SK-N-MC (cell line): ENCODE measurements around the gene EPN2.

ENCODE experiments used
- DNase-seq: peaks from one replicate; pipeline ENCODE4 v3.0.0-alpha.2; 2011; ENCODE audit warnings: low read depth, low spot score
- H3K27ac ChIP-seq: fragments of 200-600 bp; sonication (generic); 2 replicates; pipeline ENCODE4 v1.5.1; 2016; ENCODE audit warnings: mixed run types
- H3K36me3 ChIP-seq: fragments of 200-600 bp; sonication (generic); 2 replicates; pipeline ENCODE4 v1.6.1; 2017; ENCODE audit warnings: antibody characterized with exemption, low read length, mixed read lengths; ENCODE audit not compliant: insufficient read depth
- H3K4me3 ChIP-seq: fragments of 200-600 bp; sonication (generic); 2 replicates; pipeline ENCODE4 v1.5.1; 2016
- H3K9ac ChIP-seq: fragments of 200-600 bp; sonication (generic); 2 replicates; pipeline ENCODE4 v1.8.0; 2017; ENCODE audit warnings: mixed run types, mixed read lengths; ENCODE audit not compliant: insufficient read length
- H3K9me3 ChIP-seq: fragments of 200-600 bp; sonication (generic); 2 replicates; pipeline ENCODE4 v1.6.1; 2017; ENCODE audit warnings: low read depth, mild to moderate bottlenecking, antibody characterized with exemption, low read length, moderate library complexity, mixed read lengths
- EZH2 ChIP-seq: fragments of 200-600 bp; sonication (generic); IDR thresholded peaks from one replicate; pipeline ENCODE4 v1.6.1; 2017; ENCODE audit warnings: antibody characterized with exemption
- FOXP2 ChIP-seq: optimal IDR thresholded peaks from 2 replicates; pipeline ENCODE3; 2011; ENCODE audit warnings: mild to moderate bottlenecking, moderate library complexity; ENCODE audit not compliant: insufficient read depth; ENCODE audit errors: extremely low read length, control extremely low read depth
- POLR2AphosphoS5 ChIP-seq: IDR thresholded peaks from 2 replicates; pipeline ENCODE4 v1.6.1; 2012; ENCODE audit warnings: mild to moderate bottlenecking, low read depth, low read length, borderline replicate concordance

The EPN2 gene

GRCh38 chr17:19264681-19265080 lies 27.5 kb downstream of the EPN2 start:
- Histone ChIP-seq H3K27ac (no peak overlapping the region), H3K36me3 (no peaks in the 10 kb centered on the region), H3K9ac (no peak overlapping the region), H3K4me3 (no peak overlapping the region), H3K9me3 (no peaks in the 10 kb centered on the region)
- no peak for DNase-seq
- TF ChIP-seq POLR2AphosphoS5 (no peak), EZH2 (no peak), FOXP2 (no peak)

GRCh38 chr17:19265755-19266154 lies 28.6 kb downstream of the EPN2 start:
- no peak for TF ChIP-seq FOXP2
- no peak overlapping the region for H3K4me3 ChIP-seq
- no peak overlapping the region for H3K27ac ChIP-seq
- H3K9me3 ChIP-seq, result no peaks in the 10 kb centered on the region
- no peak overlapping the region for H3K9ac ChIP-seq
- H3K36me3 ChIP-seq, result no peaks in the 10 kb centered on the region
- DNase-seq, result no peak

- Histone ChIP-seq H3K36me3 (no peaks in the 10 kb centered on the region), H3K9ac (no peak overlapping the region), H3K27ac (no peak overlapping the region), H3K9me3 (no peaks in the 10 kb centered on the region), H3K4me3 (no peak overlapping the region)
- no peak for DNase-seq
- no peak for TF ChIP-seq FOXP2
- TF ChIP-seq EZH2, result no peak
- TF ChIP-seq POLR2AphosphoS5, result no peak
Observed at GRCh38 chr17:19268611-19269010, 31.4 kb downstream of the EPN2 start.

- no peak for TF ChIP-seq POLR2AphosphoS5
- TF ChIP-seq FOXP2, result no peak
- TF ChIP-seq EZH2, result no peak
- Histone ChIP-seq H3K9ac (no peak overlapping the region), H3K9me3 (no peaks in the 10 kb centered on the region), H3K36me3 (no peaks in the 10 kb centered on the region; the same call in 1 of the 2 replicates), H3K27ac (no peak overlapping the region), H3K4me3 (no peak overlapping the region)
- DNase-seq, result no peak
Observed at GRCh38 chr17:19269106-19269505, 31.9 kb downstream of the EPN2 start.

GRCh38 chr17:19269641-19270040 lies 32.5 kb downstream of the EPN2 start:
- H3K36me3 ChIP-seq, result no peaks in the 10 kb centered on the region; the same call in 1 of the 2 replicates
- no peak overlapping the region for H3K4me3 ChIP-seq
- H3K9ac ChIP-seq, result no peak overlapping the region
- DNase-seq, result no peak
- H3K9me3 ChIP-seq, result no peaks in the 10 kb centered on the region
- TF ChIP-seq POLR2AphosphoS5 (no peak), EZH2 (no peak), FOXP2 (no peak)
- no peak overlapping the region for H3K27ac ChIP-seq

- H3K9me3 ChIP-seq, result no peaks in the 10 kb centered on the region
- no peaks in the 10 kb centered on the region; the same call in 1 of the 2 replicates for H3K36me3 ChIP-seq
- no peak overlapping the region for H3K27ac ChIP-seq
- H3K9ac ChIP-seq, result no peak overlapping the region
- no peak overlapping the region for H3K4me3 ChIP-seq
- TF ChIP-seq POLR2AphosphoS5 (no peak), FOXP2 (no peak), EZH2 (no peak)
- no peak for DNase-seq
Observed at GRCh38 chr17:19270347-19270703, 33.2 kb downstream of the EPN2 start.

GRCh38 chr17:19270704-19271611 lies 33.8 kb downstream of the EPN2 start:
- Histone ChIP-seq H3K9me3 (no peaks in the 10 kb centered on the region), H3K27ac (no peak overlapping the region), H3K4me3 (no peak overlapping the region), H3K9ac (no peak overlapping the region), H3K36me3 (no peaks in the 10 kb centered on the region; the same call in 1 of the 2 replicates)
- TF ChIP-seq EZH2 (no peak), POLR2AphosphoS5 (no peak), FOXP2 (no peak)
- no peak for DNase-seq

- Histone ChIP-seq H3K9me3 (no peaks in the 10 kb centered on the region), H3K36me3 (peaks cover 2% of the 10 kb centered on the region; the same call in 1 of the 2 replicates), H3K9ac (no peak overlapping the region), H3K27ac (no peak overlapping the region), H3K4me3 (no peak overlapping the region)
- no peak for DNase-seq
- no peak for TF ChIP-seq FOXP2
- TF ChIP-seq POLR2AphosphoS5, result no peak
- TF ChIP-seq EZH2, result no peak
Observed at GRCh38 chr17:19271780-19272357, 34.7 kb downstream of the EPN2 start.

GRCh38 chr17:19273731-19274130 lies 36.6 kb downstream of the EPN2 start:
- no peak for DNase-seq
- Histone ChIP-seq H3K4me3 (no peak overlapping the region), H3K9ac (no peak overlapping the region), H3K27ac (no peak overlapping the region), H3K36me3 (peaks cover 3% of the 10 kb centered on the region; the same call in 1 of the 2 replicates), H3K9me3 (no peaks in the 10 kb centered on the region)
- no peak for TF ChIP-seq FOXP2
- TF ChIP-seq EZH2, result no peak
